Esophagus muscularis mucosa (tissue), 4 donors: Measurements from ENCODE around the gene ZC3H12C.

Experiments used
- CTCF ChIP-seq, 3 experiments: fragments of 200-600 bp in 2 of 3; fragments of 450-650 bp in 1 of 3; sonication (generic) in 2 of 3; IDR thresholded peaks; one replicate each; pipeline ENCODE4 v1.5.1; 2017 to 2019; ENCODE audit warnings: antibody characterized with exemption in 3 of 3, mild to moderate bottlenecking in 2 of 3, moderate library complexity in 1 of 3
- EP300 ChIP-seq: sonication (generic); formaldehyde crosslinking; IDR thresholded peaks from one replicate; pipeline ENCODE4 v1.6.1; 2017; ENCODE audit warnings: antibody characterized with exemption
- POLR2A ChIP-seq: fragments of 450-650 bp; IDR thresholded peaks from one replicate; pipeline ENCODE4 v1.6.1; 2017; ENCODE audit warnings: antibody characterized with exemption, moderate library complexity, mild to moderate bottlenecking, low read depth

GRCh38 chr11:110123003-110123402, 29.8 kb downstream of the ZC3H12C start:
- TF ChIP-seq CTCF (IDR thresholded peaks at IDR 0.05): no peak
- no peak for TF ChIP-seq EP300
- TF ChIP-seq POLR2A: no peak
